Right cardiac atrium (tissue), 5 donors: ENCODE results near the gene ZNF189. TPM values are rescaled to one million over a fixed set of nuclear protein-coding genes. Genes with fewer than 3 reads are reported as not detected.
"Not testable (repeated sequence)": the region's sequence is repeated elsewhere in the genome, so short reads cannot be mapped to it uniquely, and the experiment has no call there.

ENCODE experiments used
- ATAC-seq, 2 donors: fragments of 200-7000 bp; cut with Tn5 transposase; one replicate each; pipeline versions ENCODE4 v1.8.0 to v1.9.1; 2020; ENCODE audit warnings: moderate library complexity in 2 of 2, mild to moderate bottlenecking in 1 of 2
- DNase-seq, 3 donors: peaks; one replicate each; pipeline ENCODE4 v3.0.0-alpha.2; 2020
- H3K27ac ChIP-seq: one replicate; pipeline ENCODE4 v1.5.1; 2013; ENCODE audit warnings: mild to moderate bottlenecking, low read length, control low read depth, moderate library complexity
- H3K27me3 ChIP-seq: one replicate; pipeline ENCODE4 v1.6.1; 2013; ENCODE audit not compliant: control insufficient read depth, insufficient read depth
- H3K4me1 ChIP-seq: one replicate; pipeline ENCODE4 v1.6.1; 2013; ENCODE audit warnings: low read length; ENCODE audit not compliant: control insufficient read depth, insufficient read depth
- H3K4me3 ChIP-seq: one replicate; pipeline ENCODE4 v1.5.1; 2013; ENCODE audit warnings: low read length, control low read depth
- H3K9me3 ChIP-seq: one replicate; pipeline ENCODE4 v1.6.1; 2013; ENCODE audit warnings: low read length; ENCODE audit not compliant: control insufficient read depth
- WGBS: extraction: QIAGEN DNeasy Blood & Tissue Kit; methylation state at CpG from one replicate; pipeline ENCODE4 v1.1.7; 2013; 5-methylcytosine and 5-hydroxymethylcytosine counted together
- intact Hi-C, 4 donors: fragments of 100-400 bp; cut with DNase I; formaldehyde crosslinking; loops; one replicate each; pipeline versions ENCODE4 v1.11.0 to v1.14.0; 2022 to 2023
- polyA plus RNA-seq: library from polyadenylated mRNA; stranded (reverse); fragments of 200-250 nt; gene quantifications from one replicate; pipeline ENCODE4 v1.2.3, GENCODE V29; 2013
- total RNA-seq, 4 donors: library from RNA; stranded (reverse); fragmentation: NEBNext Ultra II Directional; extraction: Animal tissue kit (Norgen Biotek cat#: 25700); gene quantifications; one replicate each; pipeline ENCODE4 v1.2.1, GENCODE V29; 2021
- donor health status: healthy with polysubstance abuse.
- donor health status: DM: no; HTN: yes; CAD: no.
- donor health status: DM: no; HTN: no; CAD: no.
- donor health status: DM: no; HTN: yes; CAD: no; lungs with severe emphysema.
- donor health status: DM: yes; HTN: yes; CAD: no.

ZNF189 gene
- total and polyA plus RNA-seq, 5 donors: 17.9 to 38.3 (median 28.7) TPM

DNA sequence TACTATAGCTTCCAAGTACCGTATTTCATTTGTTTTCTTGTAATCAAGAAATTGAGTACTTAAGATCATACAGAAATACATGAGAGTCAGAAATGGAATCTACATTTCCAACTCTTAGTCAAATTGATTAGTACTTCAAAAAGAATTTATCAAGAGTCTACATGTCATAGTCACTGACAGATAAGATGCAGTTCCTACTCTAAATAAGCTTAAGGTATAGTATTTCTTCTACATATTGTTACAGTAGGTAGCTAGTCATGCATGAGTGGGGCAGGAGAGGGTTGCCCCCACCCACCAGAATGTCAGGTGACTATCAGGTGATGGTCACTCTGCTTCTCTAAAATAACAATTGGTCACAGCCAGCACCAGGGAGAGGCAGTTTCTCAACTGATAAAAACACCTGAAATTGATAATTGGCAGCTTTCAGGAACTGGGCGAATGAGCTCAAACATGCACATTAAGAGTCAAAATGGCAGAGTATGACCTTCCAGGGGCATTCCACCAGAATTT is 16.8 kb upstream of the ZNF189 start:
- 89% methylated on average over 2 of the region's 2 CpGs for WGBS
- Histone ChIP-seq H3K4me3 (no peak overlapping the region), H3K27ac (no peak overlapping the region), H3K4me1 (no peaks in the 10 kb centered on the region), H3K27me3 (no peaks in the 10 kb centered on the region), H3K9me3 (no peaks in the 10 kb centered on the region)
- ATAC-seq (no peak), DNase-seq (no peak)
- intact Hi-C loops: no loop called here

DNA sequence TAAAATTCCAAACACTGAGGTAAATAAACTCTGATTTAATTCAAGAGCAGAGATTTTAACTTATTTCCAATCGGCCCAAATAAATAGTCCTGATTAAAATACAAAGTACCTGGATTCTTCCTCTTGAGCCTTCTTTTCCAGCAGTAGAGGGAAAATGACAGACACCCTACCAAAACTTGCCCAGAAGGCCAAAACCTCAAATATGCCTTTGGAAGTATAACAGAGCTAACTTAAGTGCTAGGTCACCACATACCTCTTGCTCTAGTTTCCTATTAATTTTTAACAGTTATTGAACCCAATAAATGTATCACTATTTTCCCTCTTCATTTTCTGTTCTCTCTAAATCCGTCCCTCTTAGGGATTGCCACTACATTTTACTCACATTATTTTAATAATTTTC is 15.3 kb upstream of the ZNF189 start:
- WGBS: 85% methylated on average over 2 of the region's 2 CpGs
- no peak for ATAC-seq
- intact Hi-C loops: no loop called here

DNA sequence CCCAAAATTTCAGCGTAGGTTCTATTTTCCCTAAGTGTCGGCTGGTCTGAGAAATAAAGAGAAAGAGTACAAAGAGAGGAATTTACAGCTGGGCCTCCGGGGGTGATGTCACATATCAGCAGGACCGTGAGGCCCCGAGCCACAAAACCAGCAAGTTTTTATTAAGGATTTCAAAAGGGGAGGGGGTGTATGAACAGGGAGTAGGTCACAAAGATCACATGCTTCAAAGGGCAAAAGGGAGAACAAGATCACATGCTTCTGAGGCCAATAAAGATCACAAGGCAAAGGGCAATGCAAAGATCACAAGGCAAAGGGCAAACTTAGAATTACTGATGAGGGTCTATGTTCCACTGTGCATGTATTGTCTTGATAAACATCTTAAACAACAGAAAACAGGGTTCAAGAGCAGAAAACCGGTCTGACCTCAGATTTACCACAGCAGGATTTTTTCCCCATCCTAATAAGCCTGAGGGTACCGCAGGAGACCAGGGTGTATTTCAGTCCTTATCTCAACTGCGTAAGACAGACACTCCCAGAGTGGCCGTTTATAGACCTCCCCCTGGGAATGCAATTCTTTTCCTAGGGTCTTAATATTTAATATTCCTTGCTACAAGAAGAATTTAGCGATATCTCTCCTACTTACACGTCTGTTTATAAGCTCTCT is 13.6 kb upstream of the ZNF189 start, which contains the start of gene BAAT:
Gene BAAT, minus strand, starts transcription at position 134 of the 664 bp plus-strand sequence. CDS start 13,602 bp downstream, outside the sequence.
- H3K4me1 ChIP-seq, DNase-seq, H3K9me3 ChIP-seq, intact Hi-C loops, ATAC-seq, H3K4me3 ChIP-seq, H3K27ac ChIP-seq, H3K27me3 ChIP-seq: not testable (repeated sequence)
- 95% methylated on average over 11 of the region's 11 CpGs for WGBS

More for the DNA sequence above, 15.3 kb upstream of the ZNF189 start:
- H3K4me3 ChIP-seq: no peak overlapping the region
- DNase-seq: no peak
- H3K27ac ChIP-seq: no peak overlapping the region
- H3K4me1 ChIP-seq: no peaks in the 10 kb centered on the region
- H3K9me3 ChIP-seq: no peaks in the 10 kb centered on the region
- H3K27me3 ChIP-seq: no peaks in the 10 kb centered on the region

DNA sequence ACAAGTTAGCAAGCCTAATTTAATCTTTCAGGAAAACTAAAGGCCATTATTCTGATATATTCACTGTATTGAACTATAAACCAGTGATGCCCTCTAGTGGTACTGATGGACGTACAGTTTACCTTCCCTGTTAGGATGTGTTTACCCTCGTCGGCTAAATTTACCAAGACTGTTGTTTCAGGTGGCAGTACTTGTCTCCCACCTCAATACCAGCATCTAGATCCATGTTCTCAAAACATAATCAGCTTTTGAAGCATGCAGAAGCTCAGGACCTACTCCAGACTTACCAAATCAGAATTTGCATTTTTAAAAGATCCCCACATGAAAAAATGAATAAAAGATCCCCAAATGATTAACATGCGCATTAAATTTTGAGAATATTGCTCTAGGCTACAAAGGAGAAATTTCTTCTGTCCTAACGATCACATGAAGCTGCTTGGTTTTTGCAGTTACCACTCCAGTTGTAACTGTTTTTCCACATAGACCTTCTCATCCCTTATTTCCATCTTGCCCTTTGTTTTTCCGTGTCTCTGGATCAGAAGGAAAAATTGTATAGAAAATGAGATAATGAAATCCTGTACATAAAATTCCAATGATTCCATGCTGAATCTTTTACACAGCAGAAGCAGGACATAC is 10.7 kb upstream of the ZNF189 start:
- intact Hi-C loops: no loop called here
- Histone ChIP-seq H3K27ac (no peak overlapping the region), H3K9me3 (no peaks in the 10 kb centered on the region), H3K27me3 (no peaks in the 10 kb centered on the region), H3K4me3 (no peak overlapping the region), H3K4me1 (no peaks in the 10 kb centered on the region)
- WGBS: 55% methylated on average over 6 of the region's 6 CpGs
- no peak for DNase-seq
- peak in 1 of 2 donors; percentile 56 for ATAC-seq

GRCh38 chr9:101388507-101388993 is 10.1 kb upstream of the ZNF189 start:
- no peak for DNase-seq
- no peak for ATAC-seq
- H3K4me1 ChIP-seq: no peaks in the 10 kb centered on the region
- intact Hi-C loops: no loop called here
- H3K9me3 ChIP-seq: no peaks in the 10 kb centered on the region
- no peaks in the 10 kb centered on the region for H3K27me3 ChIP-seq
- H3K4me3 ChIP-seq: no peak overlapping the region
- WGBS: 85% methylated on average over 2 of the region's 2 CpGs
- H3K27ac ChIP-seq: no peak overlapping the region

GRCh38 chr9:101393135-101393534 is 5.5 kb upstream of the ZNF189 start:
- no peak for DNase-seq
- over 99% methylated on average over 3 of the region's 3 CpGs for WGBS
- peaks cover 2% of the 10 kb centered on the region for H3K4me1 ChIP-seq
- H3K27ac ChIP-seq: no peak overlapping the region
- H3K9me3 ChIP-seq: no peaks in the 10 kb centered on the region
- no peak overlapping the region for H3K4me3 ChIP-seq
- no peak for ATAC-seq
- H3K27me3 ChIP-seq: no peaks in the 10 kb centered on the region
- intact Hi-C loops: loop anchor here in 2 of 4 donors (10.0 kb wide), 1 partner anchor 142 kb away; the partner anchor contains the start of gene RNF20 (in 2 of the 2)

DNA sequence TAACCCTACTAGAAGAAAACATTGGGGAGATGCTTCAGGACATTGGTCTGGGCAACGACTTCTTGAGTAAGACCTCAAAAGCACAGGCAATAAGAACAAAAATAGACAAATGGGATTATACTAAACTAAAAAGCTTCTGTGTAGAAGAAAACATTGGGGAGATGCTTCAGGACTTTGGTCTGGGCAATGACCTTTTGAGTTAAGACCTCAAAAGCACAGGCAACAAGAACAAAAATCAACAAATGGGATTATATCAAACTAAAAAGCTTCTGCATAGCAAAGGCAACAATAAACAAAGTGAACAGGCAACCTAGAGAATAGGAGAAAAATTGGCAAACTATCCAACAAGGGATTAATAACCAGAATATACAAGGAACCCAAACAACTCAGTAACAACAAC is 4.0 kb upstream of the ZNF189 start:
- H3K9me3 ChIP-seq: no peaks in the 10 kb centered on the region
- H3K27me3 ChIP-seq: no peaks in the 10 kb centered on the region
- H3K4me3 ChIP-seq: no peak overlapping the region
- DNase-seq: no peak
- peaks cover 2% of the 10 kb centered on the region for H3K4me1 ChIP-seq
- 96% methylated on average over 1 of the region's 1 CpG for WGBS
- intact Hi-C loops: loop anchor here in 2 of 4 donors (10.0 kb wide), 1 partner anchor 140 kb away; the partner anchor contains the start of gene RNF20 (in 2 of the 2)
- no peak overlapping the region for H3K27ac ChIP-seq
- no peak for ATAC-seq

GRCh38 chr9:101397746-101398067 is 944 bp upstream of the ZNF189 start:
- Histone ChIP-seq H3K27me3 (no peaks in the 10 kb centered on the region), H3K27ac (peak overlapping the region; percentile 88), H3K4me3 (peak overlapping the region; percentile 91), H3K9me3 (no peaks in the 10 kb centered on the region), H3K4me1 (peaks cover 2% of the 10 kb centered on the region)
- 5% methylated on average over 4 of the region's 4 CpGs for WGBS
- ATAC-seq (no peak), DNase-seq (no peak)
- intact Hi-C loops: loop anchor here in 2 of 4 donors (10.0 kb wide), 1 partner anchor 137 kb away; the partner anchor contains the start of gene RNF20 (in 2 of the 2)

GRCh38 chr9:101398930-101399642 is 435 bp downstream of the ZNF189 start:
- 1% methylated on average over 28 of the region's 28 CpGs for WGBS

GRCh38 chr9:101399643-101399970 is 956 bp downstream of the ZNF189 start:
- no peaks in the 10 kb centered on the region for H3K9me3 ChIP-seq
- H3K4me1 ChIP-seq: peaks cover 2% of the 10 kb centered on the region
- intact Hi-C loops: loop anchor here in 2 of 4 donors (10.0 kb wide), 1 partner anchor 135 kb away; the partner anchor contains the start of gene RNF20 (in 2 of the 2)
- H3K27ac ChIP-seq: peak overlapping the region; percentile 89
- peak overlapping the region; percentile 95 for H3K4me3 ChIP-seq
- WGBS: 6% methylated on average over 2 of the region's 2 CpGs
- ATAC-seq (no peak), DNase-seq (no peak)
- H3K27me3 ChIP-seq: no peaks in the 10 kb centered on the region

More at GRCh38 chr9:101398930-101399642, 435 bp downstream of the ZNF189 start:
- ATAC-seq (peak in 1 of 2 donors; percentile 22), DNase-seq (peak; percentile 36 to 84 (median 52))
- Histone ChIP-seq H3K27ac (peak overlapping the region; percentile 89), H3K4me1 (peaks cover 2% of the 10 kb centered on the region), H3K27me3 (no peaks in the 10 kb centered on the region), H3K9me3 (no peaks in the 10 kb centered on the region), H3K4me3 (peak overlapping the region; percentile 95)
- intact Hi-C loops: loop anchor here in 2 of 4 donors (10.0 kb wide), 1 partner anchor 136 kb away; the partner anchor contains the start of gene RNF20 (in 2 of the 2)
